HepG2 (cell line): ENCODE measurements around the gene CRLF1. TPM values are rescaled to one million over a fixed set of nuclear protein-coding genes. Genes with fewer than 3 reads are reported as not detected.
A peak's percentile ranks its signal among the peaks of the same experiment; 100 is the strongest.

Experiments
- FIP1L1 ChIP-seq: fragments of 200-400 bp; formaldehyde crosslinking; IDR thresholded peaks from 2 replicates; pipeline ENCODE4 v1.6.1; 2018; ENCODE audit warnings: low read depth, mild to moderate bottlenecking, low read length, moderate library complexity, borderline replicate concordance; ENCODE audit not compliant: insufficient read depth
- HDAC2 ChIP-seq: sonication (generic); formaldehyde crosslinking; IDR thresholded peaks from 2 replicates; pipeline ENCODE4 v1.4.0; 2020; ENCODE audit warnings: missing genetic modification reagents
- KDM1A ChIP-seq: IDR thresholded peaks from 2 replicates; pipeline ENCODE4 v1.6.1; 2016; ENCODE audit warnings: missing compliant biosample characterization
- NR2F1 ChIP-seq, 2 experiments: fragments of 450-650 bp in 1 of 2; formaldehyde crosslinking in 1 of 2; IDR thresholded peaks; 2 replicates each; pipeline versions ENCODE4 v1.5.0 to v1.6.1; 2016 to 2020; ENCODE audit warnings: mild to moderate bottlenecking in 1 of 2, missing compliant biosample characterization in 1 of 2, missing genetic modification reagents in 1 of 2, moderate library complexity in 1 of 2
- PAWR ChIP-seq: sonication (generic); formaldehyde crosslinking; IDR thresholded peaks from 2 replicates; pipeline ENCODE4 v1.4.0; 2020; ENCODE audit warnings: missing genetic modification reagents, mild to moderate bottlenecking, borderline replicate concordance
- POLR2G ChIP-seq: fragments of 200-400 bp; formaldehyde crosslinking; IDR thresholded peaks from 2 replicates; pipeline ENCODE4 v1.6.1; 2018; ENCODE audit warnings: mild to moderate bottlenecking, low read depth, low read length, moderate library complexity
- PPARG ChIP-seq: conservative IDR thresholded peaks from 2 replicates; pipeline ENCODE4 v1.6.1; 2016; ENCODE audit warnings: missing biosample characterization, missing genetic modification reagents
- SAFB2 ChIP-seq: sonication (generic); formaldehyde crosslinking; IDR thresholded peaks from 2 replicates; pipeline ENCODE4 v1.5.1; 2020; ENCODE audit warnings: missing genetic modification reagents, low read depth, mild to moderate bottlenecking, borderline replicate concordance
- TAF1 ChIP-seq: sonication (generic); formaldehyde crosslinking; IDR thresholded peaks from 2 replicates; pipeline ENCODE4 v1.4.0; 2020; ENCODE audit warnings: missing genetic modification reagents
- TMF1 ChIP-seq: sonication (generic); formaldehyde crosslinking; IDR thresholded peaks from 2 replicates; pipeline ENCODE4 v1.8.1; 2022; ENCODE audit warnings: low read depth, missing genetic modification reagents
- TRIM24 ChIP-seq: sonication (generic); formaldehyde crosslinking; IDR thresholded peaks from 2 replicates; pipeline ENCODE4 v1.8.0; 2022; ENCODE audit warnings: mild to moderate bottlenecking, missing genetic modification reagents
- ZNF124 ChIP-seq: sonication (generic); formaldehyde crosslinking; IDR thresholded peaks from 2 replicates; pipeline ENCODE4 v1.4.0; 2020; ENCODE audit warnings: missing genetic modification reagents
- ZNF577 ChIP-seq: sonication (generic); formaldehyde crosslinking; IDR thresholded peaks from 2 replicates; pipeline ENCODE4 v1.4.0; 2020; ENCODE audit warnings: mild to moderate bottlenecking, low read depth, missing genetic modification reagents, borderline replicate concordance
- polyA plus RNA-seq, 8 experiments: library from polyadenylated mRNA; depleted of rRNA in 3 of 8; stranded (reverse) in 7 of 8; unstranded in 1 of 8; fragments of >200 nt; fragmentation: Illumina TruSeq in 4 of 8; extraction: Trizol in 4 of 8; gene quantifications; 2 replicates each; pipeline versions ENCODE4 v1.2.1 to v1.2.3, GENCODE V29; 2011 to 2016; ENCODE audit warnings: low read depth in 4 of 8, missing spikeins in 1 of 8, mixed read lengths in 1 of 8; ENCODE audit not compliant: insufficient read depth in 1 of 8
- total RNA-seq, 5 experiments: library from RNA; depleted of rRNA; stranded (reverse); fragments of >200 nt; fragmentation: Illumina TruSeq; extraction: Trizol; gene quantifications; 2 replicates each; pipeline ENCODE4 v1.2.3, GENCODE V29; 2016; ENCODE audit warnings: low read depth in 1 of 5
- TF ChIP-seq, protein P1 (sequence below): sonication (generic); formaldehyde crosslinking; IDR thresholded peaks from 2 replicates; pipeline ENCODE4 v1.4.0; 2020; ENCODE audit warnings: missing genetic modification reagents, mild to moderate bottlenecking, borderline replicate concordance
- TF ChIP-seq, protein P2 (sequence below), 2 experiments: sonication (generic) in 1 of 2; formaldehyde crosslinking in 1 of 2; IDR thresholded peaks; 2 replicates each; pipeline versions ENCODE4 v1.4.0 to v1.6.1; 2016 to 2020; ENCODE audit warnings: borderline replicate concordance in 1 of 2, low read depth in 1 of 2, mild to moderate bottlenecking in 1 of 2, missing genetic modification reagents in 1 of 2
- TF ChIP-seq, protein P3 (sequence below): sonication (generic); formaldehyde crosslinking; IDR thresholded peaks from 2 replicates; pipeline ENCODE4 v1.4.0; 2020; ENCODE audit warnings: mild to moderate bottlenecking, missing genetic modification reagents, borderline replicate concordance
- TF ChIP-seq, protein P4 (sequence below): sonication (generic); formaldehyde crosslinking; IDR thresholded peaks from 2 replicates; pipeline ENCODE4 v1.4.0; 2020; ENCODE audit warnings: missing genetic modification reagents, mild to moderate bottlenecking, borderline replicate concordance

CRLF1 gene
- total and polyA plus RNA-seq, 2 of the 13 experiments (the other 11 are each of a cell fraction or from before 2014, with no cell fraction given) = 217 to 296 TPM

DNA sequence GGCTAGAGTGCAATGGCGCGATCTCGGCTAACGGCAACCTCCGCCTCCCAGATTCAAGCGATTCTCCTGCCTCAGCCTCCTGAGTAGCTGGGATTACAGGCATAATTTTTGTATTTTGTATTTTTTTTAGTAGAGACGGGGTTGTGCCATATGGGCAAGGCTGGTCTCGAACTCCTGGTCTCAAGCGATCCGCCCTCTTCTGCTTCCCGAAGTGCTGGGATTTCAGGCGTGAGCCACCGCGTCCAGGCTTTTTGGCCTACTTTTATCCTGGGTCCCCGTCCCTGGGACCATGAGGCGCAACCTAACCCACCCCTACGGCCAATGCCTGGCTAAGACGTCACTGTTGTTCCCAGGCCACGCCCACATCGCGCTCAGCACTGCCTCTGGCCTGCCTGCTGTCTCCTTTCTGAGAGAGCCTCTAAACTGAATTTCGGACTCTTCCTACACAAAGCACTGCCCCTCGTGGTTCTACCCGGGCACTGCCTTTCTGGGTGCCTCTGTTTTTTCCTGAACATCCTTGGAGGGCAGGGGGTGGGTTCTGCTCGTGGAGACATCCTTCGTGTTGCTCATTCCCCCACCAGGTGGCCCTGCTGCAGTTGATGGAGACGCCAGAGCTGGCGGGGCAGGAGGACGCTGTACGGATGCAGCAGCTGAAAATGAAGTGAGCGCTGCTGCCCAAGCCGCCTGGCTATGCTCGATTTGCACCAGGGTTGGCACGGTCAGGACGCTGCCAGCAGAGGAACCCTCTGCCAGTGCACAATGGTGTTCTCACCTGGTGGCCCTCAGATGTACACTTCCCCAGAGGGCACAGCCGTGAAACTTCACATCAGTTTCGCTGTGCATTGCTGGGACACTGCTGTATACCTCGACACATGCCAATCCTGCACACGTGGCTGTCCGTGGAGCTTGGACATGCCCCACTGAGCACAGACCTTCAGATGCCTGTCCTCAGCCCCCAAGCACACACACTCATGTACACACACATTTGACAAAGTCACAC lies 16.0 kb downstream of the CRLF1 start (continued):
- TF ChIP-seq, protein P1, sequence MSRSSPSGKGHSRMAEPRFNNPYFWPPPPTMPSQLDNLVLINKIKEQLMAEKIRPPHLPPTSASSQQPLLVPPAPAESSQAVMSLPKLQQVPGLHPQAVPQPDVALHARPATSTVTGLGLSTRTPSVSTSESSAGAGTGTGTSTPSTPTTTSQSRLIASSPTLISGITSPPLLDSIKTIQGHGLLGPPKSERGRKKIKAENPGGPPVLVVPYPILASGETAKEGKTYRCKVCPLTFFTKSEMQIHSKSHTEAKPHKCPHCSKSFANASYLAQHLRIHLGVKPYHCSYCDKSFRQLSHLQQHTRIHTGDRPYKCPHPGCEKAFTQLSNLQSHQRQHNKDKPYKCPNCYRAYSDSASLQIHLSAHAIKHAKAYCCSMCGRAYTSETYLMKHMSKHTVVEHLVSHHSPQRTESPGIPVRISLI (CRISPR knock-in tag) = no peak; the same call in 1 of the 2 replicates
- TF ChIP-seq, protein P2, sequence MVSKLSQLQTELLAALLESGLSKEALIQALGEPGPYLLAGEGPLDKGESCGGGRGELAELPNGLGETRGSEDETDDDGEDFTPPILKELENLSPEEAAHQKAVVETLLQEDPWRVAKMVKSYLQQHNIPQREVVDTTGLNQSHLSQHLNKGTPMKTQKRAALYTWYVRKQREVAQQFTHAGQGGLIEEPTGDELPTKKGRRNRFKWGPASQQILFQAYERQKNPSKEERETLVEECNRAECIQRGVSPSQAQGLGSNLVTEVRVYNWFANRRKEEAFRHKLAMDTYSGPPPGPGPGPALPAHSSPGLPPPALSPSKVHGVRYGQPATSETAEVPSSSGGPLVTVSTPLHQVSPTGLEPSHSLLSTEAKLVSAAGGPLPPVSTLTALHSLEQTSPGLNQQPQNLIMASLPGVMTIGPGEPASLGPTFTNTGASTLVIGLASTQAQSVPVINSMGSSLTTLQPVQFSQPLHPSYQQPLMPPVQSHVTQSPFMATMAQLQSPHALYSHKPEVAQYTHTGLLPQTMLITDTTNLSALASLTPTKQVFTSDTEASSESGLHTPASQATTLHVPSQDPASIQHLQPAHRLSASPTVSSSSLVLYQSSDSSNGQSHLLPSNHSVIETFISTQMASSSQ (IDR thresholded peaks at IDR 0.05; ENCODE audit: low read depth) = no peak
- TF ChIP-seq, protein P2 (CRISPR knock-in tag; IDR thresholded peaks at IDR 0.05; ENCODE audit: borderline replicate concordance) = peak; percentile 23; the same call in 1 of the 2 replicates
- no peak for TF ChIP-seq PAWR
- no peak for TF ChIP-seq ZNF577 (CRISPR knock-in tag)
- TF ChIP-seq PPARG (CRISPR knock-in tag) = no peak
- TF ChIP-seq FIP1L1 = peak; percentile 84; the same call in 1 of the 2 replicates
- TF ChIP-seq, protein P3, sequence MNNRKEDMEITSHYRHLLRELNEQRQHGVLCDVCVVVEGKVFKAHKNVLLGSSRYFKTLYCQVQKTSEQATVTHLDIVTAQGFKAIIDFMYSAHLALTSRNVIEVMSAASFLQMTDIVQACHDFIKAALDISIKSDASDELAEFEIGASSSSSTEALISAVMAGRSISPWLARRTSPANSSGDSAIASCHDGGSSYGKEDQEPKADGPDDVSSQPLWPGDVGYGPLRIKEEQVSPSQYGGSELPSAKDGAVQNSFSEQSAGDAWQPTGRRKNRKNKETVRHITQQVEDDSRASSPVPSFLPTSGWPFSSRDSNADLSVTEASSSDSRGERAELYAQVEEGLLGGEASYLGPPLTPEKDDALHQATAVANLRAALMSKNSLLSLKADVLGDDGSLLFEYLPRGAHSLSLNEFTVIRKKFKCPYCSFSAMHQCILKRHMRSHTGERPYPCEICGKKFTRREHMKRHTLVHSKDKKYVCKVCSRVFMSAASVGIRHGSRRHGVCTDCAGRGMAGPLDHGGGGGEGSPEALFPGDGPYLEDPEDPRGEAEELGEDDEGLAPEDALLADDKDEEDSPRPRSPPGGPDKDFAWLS (CRISPR knock-in tag) = no peak
- no peak for TF ChIP-seq KDM1A (CRISPR knock-in tag)
- no peak for TF ChIP-seq ZNF124
- TF ChIP-seq TRIM24 (CRISPR knock-in tag) = no peak
- TF ChIP-seq TAF1 = no peak; the same call in 1 of the 2 replicates
- TF ChIP-seq, protein P4, sequence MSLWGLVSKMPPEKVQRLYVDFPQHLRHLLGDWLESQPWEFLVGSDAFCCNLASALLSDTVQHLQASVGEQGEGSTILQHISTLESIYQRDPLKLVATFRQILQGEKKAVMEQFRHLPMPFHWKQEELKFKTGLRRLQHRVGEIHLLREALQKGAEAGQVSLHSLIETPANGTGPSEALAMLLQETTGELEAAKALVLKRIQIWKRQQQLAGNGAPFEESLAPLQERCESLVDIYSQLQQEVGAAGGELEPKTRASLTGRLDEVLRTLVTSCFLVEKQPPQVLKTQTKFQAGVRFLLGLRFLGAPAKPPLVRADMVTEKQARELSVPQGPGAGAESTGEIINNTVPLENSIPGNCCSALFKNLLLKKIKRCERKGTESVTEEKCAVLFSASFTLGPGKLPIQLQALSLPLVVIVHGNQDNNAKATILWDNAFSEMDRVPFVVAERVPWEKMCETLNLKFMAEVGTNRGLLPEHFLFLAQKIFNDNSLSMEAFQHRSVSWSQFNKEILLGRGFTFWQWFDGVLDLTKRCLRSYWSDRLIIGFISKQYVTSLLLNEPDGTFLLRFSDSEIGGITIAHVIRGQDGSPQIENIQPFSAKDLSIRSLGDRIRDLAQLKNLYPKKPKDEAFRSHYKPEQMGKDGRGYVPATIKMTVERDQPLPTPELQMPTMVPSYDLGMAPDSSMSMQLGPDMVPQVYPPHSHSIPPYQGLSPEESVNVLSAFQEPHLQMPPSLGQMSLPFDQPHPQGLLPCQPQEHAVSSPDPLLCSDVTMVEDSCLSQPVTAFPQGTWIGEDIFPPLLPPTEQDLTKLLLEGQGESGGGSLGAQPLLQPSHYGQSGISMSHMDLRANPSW (CRISPR knock-in tag) = no peak
- TF ChIP-seq TMF1 (CRISPR knock-in tag) = no peak
- TF ChIP-seq NR2F1 (CRISPR knock-in tag; IDR thresholded peaks at IDR 0.05) = no peak
- no peak for TF ChIP-seq SAFB2 (CRISPR knock-in tag)
- no peak for TF ChIP-seq HDAC2 (CRISPR knock-in tag)
- TF ChIP-seq POLR2G = peak; percentile 49; the same call in 1 of the 2 replicates
